HG03432 (cell line): Measurements from ENCODE around the gene PAPPA2.
"Not testable (repeated sequence)": the region's sequence is repeated elsewhere in the genome, so short reads cannot be mapped to it uniquely, and the experiment has no call there.

Source experiments
- ATAC-seq: cut with Tn5 transposase; IDR thresholded peaks from one replicate; pipeline ENCODE4 v1.9.1; 2021; ENCODE audit warnings: mild to moderate bottlenecking, moderate library complexity; ENCODE audit not compliant: unreplicated experiment

The PAPPA2 gene

GRCh38 chr1:176595217-176595616 lies 132.2 kb downstream of the PAPPA2 start:
- no peak for ATAC-seq

- ATAC-seq, result no peak
Measured at GRCh38 chr1:176601348-176601747, 138.4 kb downstream of the PAPPA2 start.

GRCh38 chr1:176602388-176603004 lies 139.5 kb downstream of the PAPPA2 start:
- ATAC-seq, result no peak

- no peak for ATAC-seq
Measured at GRCh38 chr1:176603696-176604095, 140.7 kb downstream of the PAPPA2 start.

- no peak for ATAC-seq
Measured at GRCh38 chr1:176604461-176604860, 141.5 kb downstream of the PAPPA2 start.

- no peak for ATAC-seq
Measured at GRCh38 chr1:176605176-176605575, 142.2 kb downstream of the PAPPA2 start.

GRCh38 chr1:176609556-176610408 lies 146.8 kb downstream of the PAPPA2 start:
- ATAC-seq, result no peak

- ATAC-seq, result no peak
Measured at GRCh38 chr1:176612791-176613190, 149.8 kb downstream of the PAPPA2 start.

GRCh38 chr1:176617881-176618280 lies 154.9 kb downstream of the PAPPA2 start:
- no peak for ATAC-seq

- ATAC-seq, result no peak
Measured at GRCh38 chr1:176619261-176619660, 156.3 kb downstream of the PAPPA2 start.

- ATAC-seq, result no peak
Measured at GRCh38 chr1:176625365-176625764, 162.4 kb downstream of the PAPPA2 start.

GRCh38 chr1:176626572-176627061 lies 163.6 kb downstream of the PAPPA2 start:
- no peak for ATAC-seq

- no peak for ATAC-seq
Measured at GRCh38 chr1:176628775-176629174, 165.8 kb downstream of the PAPPA2 start.

- ATAC-seq, result not testable (repeated sequence)
Measured at GRCh38 chr1:176634733-176635132, 171.8 kb downstream of the PAPPA2 start.

GRCh38 chr1:176638713-176639526 lies 175.9 kb downstream of the PAPPA2 start:
- no peak for ATAC-seq

- no peak for ATAC-seq
Measured at GRCh38 chr1:176643536-176643935, 180.6 kb downstream of the PAPPA2 start.

GRCh38 chr1:176648556-176648955 lies 185.6 kb downstream of the PAPPA2 start:
- ATAC-seq, result no peak

- no peak for ATAC-seq
Measured at GRCh38 chr1:176656257-176656995, 193.5 kb downstream of the PAPPA2 start.

GRCh38 chr1:176669782-176670181 lies 206.8 kb downstream of the PAPPA2 start:
- ATAC-seq, result no peak

- ATAC-seq, result no peak
Measured at GRCh38 chr1:176670853-176671252, 207.9 kb downstream of the PAPPA2 start.
